GM21367 (cell line): ENCODE results near the gene SORBS1.

Experiments
- ATAC-seq: cut with Tn5 transposase; IDR thresholded peaks from one replicate; pipeline ENCODE4 v1.9.1; 2021; ENCODE audit not compliant: unreplicated experiment

SORBS1 gene

DNA sequence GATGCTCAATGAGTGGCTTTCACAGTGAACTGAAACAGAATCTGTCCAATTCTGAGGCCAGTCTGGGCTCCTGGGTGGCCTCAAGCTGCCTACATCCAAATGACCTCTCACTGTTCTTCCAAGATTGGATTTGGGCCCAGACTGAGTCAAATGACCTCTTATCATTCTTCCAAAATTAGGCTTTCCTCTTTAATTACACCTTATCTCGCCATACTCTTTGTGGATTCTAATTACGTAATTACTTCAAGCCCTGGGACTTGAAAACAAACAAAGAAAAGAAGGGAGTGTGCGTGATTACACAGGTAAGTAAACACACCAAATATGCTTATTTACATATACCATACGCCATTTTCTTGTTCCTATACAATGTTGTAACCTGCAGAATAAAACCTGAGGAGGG is 18.8 kb downstream of the SORBS1 start:
- ATAC-seq, result no peak

DNA sequence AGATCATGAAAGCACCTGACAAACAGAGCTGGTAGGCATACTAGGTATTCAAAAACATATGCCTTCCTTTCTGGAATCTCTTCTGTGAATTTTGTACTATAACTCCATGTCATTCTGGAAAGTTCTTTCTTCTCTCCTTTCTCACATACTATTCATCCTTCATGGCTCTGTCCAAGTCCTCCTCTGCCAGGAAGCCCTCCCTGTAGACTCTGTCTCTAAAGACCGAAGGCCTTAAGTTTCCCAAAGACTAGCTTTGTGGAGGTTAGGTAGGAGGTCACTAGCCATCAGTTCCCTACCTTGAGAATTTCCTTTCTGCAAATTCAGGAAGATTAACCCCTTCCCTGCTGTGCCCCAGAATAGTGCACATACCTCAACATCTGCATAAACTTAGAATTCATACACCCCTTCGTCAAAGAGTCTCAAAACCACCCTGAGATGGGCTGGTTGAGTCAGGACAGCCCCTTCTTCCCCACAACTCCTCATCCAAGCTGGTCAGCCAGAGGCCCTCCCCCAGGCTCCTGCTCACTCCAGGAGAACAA is 20.6 kb downstream of the SORBS1 start:
- ATAC-seq, result no peak

DNA sequence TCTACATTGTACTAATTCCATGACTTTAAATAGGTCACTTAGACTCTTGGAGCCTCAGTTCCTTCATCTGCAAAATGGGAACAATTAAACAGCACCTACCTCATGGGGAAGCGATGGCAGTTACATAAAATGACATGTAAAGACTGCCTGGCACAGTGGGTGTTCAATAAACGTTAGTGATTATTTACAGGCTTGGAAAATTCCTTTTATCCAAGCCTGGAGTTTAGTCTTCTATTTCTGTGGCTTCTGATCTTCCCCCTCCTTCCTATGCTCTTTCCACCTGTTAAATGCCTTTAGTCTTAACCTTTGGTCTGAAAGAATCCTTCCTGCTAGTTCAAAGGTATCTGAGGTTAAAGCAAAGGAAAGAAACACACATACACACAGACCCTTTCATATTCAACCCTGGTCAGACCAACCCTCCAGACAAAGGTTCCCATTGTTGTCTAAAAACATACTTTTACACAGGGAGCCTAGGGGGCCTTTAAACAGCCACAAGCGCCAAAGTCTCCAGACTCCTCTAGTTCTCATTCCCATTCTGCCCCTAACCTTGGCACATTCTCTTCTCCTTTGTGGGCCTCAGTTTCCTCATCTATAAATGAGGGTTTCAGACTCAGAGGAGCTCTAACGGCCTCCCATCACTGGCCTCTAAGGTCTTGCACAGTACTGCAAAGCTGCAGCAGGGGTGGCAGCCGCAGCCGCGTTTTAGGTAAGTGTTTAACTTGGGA is 21.4 kb downstream of the SORBS1 start:
- ATAC-seq, result no peak

DNA sequence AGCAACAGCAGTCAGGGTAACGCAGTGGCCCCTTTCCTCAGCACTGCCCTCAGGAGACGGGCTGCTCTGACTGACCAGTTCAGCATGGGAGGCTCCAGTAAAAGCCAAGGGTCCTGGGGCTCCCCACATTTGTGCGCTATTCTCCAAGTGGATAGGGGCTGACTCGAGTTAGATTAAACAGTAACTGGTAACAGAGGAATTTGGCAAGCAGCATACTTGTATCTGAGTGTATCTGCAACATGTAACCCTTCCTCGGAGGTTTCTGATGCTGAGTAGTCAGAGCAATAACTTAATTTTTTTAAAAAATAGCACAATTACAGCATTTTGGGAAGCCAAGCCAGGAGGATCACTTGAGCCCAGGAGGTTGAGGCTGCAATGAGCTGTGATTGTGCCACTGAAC is 22.8 kb downstream of the SORBS1 start:
- no peak for ATAC-seq

DNA sequence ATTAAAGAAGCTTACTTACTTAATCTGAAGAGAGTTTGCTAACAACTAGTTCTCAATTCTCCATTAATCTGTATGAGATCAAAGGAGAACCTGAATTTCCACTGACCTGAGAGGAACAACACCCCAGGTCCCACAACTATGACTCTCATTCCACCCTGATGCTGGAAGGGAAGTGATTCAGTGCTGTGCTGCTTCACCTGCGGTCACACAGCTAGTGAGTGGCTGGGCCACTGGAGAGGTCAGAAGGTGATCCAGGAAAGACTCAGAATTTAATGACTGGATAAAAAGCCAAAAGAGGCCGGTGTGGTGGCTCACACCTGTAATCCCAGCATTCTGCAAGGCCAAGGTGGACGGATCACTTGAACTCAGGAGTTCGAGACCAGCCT is 23.6 kb downstream of the SORBS1 start:
- no peak for ATAC-seq

DNA sequence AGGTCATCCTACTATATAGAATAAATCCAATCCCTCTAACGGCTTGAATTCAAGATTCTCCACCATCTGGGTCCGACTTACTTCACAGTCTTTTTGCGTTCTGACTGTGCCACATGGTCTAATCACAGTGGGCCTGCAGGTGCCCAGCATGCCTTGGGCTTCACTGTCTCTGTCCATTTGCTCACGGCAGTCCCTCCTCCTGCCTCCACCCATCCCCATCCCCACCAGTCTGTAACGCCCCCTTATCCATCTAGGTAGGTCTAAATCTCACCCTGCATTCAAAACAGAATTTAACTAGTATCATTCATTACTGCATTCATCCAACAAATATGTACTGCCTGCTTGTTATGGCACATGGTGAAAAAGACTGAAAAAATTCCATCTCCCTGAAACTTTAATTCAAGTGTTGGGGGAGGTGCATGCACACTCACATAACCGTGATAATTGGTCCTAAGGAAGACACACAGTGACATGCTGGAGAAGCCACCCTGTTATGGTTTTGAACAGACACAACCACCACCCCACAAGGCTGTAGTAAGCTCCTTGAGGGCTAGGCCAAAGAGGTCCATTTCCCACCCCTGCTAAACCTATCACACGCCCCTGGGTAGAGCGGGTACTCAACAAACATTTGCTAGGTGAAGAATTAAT is 24.2 kb downstream of the SORBS1 start:
- ATAC-seq, result no peak

DNA sequence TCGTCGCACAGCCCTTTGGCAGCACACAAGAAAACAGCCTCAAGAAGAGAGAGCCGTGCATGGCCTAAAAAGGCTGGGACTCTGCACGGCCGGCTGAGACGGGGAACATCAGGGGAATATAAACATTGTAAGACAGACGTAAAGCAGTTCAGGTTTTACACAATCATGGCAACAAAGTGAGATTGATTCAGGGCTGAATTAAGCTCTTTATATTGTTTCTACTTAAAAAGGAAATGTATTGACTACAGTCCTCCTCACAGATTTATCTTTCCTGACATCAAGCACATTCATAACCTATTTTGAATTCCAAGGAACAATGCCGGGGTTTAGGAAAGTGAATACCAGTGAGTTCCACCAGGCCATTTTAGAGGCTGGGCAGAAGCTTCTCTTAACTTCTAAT is 25.2 kb downstream of the SORBS1 start:
- ATAC-seq, result no peak

DNA sequence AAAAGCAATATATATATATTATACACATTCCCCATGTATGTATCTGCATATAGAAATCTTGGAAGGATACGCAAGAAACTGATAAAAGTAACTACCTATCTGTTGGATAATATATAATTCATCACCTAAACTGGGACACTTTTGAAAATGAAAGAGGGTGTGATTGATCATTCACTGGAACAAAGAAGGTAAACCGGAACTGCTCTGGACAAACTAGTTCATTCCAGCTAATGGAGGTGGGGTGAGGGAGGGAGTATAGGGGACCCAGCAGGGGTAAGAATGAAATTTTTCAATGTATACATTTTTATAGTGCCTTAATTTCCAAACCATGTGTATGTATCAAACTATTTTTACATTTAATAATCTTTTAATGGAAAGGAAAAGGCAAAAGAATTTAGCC is 25.6 kb downstream of the SORBS1 start:
- no peak for ATAC-seq

DNA sequence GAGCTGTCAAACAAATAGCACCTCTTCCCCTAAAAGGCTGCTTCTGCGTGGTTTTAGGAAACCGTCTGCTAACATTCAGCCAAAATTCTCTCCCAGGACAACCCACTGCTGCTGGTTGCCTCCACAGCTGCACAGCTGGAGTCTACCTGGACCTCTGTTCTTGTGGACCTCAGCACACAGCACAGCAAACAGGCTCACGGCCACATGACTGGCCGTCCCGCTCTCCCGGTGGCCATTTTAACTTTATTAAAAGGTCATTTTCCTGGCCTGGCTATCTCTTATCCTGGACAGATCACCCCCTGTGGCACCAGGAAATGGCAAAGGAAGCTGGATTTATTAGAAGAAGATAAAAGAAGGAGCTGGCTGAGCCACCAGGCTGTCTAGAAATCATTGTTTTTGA is 27.6 kb downstream of the SORBS1 start:
- no peak for ATAC-seq

DNA sequence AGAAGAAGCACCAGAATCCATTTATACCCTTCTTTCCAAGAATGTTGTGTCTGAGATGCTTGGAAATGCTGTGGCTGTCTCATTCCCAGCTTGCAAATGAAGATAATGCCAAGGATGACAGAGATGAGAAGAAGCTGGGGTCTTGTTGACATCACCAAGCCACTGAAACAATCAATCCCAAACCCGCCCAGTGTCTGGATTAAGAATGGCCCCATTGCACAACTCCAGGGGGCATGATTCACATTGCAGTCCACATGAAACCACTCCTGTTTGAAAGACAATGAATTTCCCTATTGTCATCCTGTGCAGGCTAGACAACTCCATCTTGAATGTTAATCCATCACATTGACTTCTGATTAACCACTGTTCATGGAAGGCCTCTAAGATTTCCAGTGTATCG is 28.6 kb downstream of the SORBS1 start:
- ATAC-seq, result no peak

DNA sequence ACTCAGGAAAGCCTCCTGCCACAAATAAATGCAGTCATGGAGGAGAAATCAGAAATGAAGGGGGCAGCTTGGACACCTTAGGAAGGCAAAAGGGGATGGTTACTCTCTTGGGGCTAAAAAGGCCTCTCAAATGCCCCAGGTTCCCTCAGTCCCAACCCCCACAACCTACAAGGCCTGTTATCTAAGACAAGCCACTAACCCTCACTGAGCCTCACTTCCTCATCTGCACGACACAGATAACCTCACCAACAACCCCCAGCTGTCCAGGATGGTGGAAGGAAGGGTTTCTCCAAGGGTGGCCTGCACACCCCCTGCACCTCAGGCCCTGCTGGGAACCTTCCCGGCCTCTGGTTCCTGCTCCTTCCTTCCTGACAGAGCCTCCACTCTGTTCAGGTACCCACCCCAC is 29.2 kb downstream of the SORBS1 start:
- ATAC-seq, result no peak

DNA sequence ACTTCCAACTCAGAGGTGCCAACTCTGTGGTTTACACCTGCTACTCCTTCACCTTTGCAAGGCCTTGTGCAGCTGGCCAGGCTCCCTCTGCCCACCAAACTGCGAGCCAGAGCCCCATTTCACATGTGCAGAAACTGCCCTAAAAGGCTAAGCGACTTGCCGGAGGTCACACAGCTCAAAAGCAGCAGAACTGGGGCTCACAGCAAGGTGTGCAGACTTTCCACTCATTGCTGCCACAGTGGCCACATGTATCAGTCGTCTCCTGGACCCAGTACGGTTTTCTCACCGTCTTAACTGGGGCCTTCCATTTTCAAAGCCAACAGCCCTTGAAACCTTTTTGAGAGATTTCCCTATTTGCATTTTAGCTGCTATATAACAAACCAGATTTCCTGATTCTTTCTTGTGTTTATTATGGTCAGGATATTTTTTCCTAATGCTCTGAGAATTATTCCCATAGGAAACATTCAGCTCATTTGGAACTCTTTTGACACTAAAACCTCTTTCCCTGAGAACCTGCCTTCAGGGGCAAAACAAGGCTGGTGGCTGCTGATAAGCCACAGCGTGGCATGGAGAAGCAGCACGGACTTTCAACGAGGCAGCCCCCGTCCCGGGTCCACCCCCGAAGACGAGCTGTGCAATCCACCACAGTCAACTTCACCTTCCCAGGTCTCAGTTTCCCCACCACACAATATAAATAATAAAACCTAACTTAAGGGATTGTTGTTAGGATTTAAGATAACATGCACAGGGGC is 29.9 kb downstream of the SORBS1 start:
- ATAC-seq, result no peak

DNA sequence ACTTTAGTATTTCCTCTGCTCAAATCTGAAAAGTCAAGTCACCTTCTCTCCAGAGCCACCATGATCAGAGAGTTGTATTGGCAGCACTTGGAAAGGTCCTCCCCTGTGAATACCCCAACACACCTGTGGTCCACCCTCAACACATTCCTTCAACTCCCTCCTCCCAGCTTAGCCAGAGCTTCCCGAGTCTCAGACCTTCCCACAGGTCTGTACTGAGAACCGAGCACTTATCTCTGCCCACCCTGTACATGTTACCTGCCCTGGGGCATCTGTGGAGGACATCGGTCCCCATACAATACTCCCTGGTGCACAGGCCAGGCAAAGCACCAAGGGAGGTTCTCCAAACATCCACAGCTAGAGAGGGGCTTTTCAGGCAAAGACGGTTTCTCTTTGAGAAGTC is 30.6 kb downstream of the SORBS1 start:
- no peak for ATAC-seq

DNA sequence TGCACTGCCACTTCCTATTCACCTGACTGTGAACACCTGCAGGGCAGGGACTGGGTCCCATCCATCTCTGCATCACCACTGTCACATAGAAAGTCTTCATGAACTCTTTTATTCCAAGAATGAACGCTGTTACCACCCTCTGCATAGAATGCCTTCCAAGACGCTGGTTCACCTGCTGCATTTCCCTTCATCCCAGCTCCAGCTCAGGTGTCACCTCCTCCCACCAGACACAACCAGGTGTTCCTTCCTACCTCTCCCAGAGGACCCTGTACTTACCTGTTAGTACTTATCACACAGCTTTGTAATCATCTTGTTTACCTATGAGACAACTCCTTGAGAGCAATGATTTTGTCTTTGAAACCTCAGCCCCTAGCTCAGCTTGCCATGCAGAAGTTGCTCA is 31.1 kb downstream of the SORBS1 start:
- ATAC-seq, result no peak

DNA sequence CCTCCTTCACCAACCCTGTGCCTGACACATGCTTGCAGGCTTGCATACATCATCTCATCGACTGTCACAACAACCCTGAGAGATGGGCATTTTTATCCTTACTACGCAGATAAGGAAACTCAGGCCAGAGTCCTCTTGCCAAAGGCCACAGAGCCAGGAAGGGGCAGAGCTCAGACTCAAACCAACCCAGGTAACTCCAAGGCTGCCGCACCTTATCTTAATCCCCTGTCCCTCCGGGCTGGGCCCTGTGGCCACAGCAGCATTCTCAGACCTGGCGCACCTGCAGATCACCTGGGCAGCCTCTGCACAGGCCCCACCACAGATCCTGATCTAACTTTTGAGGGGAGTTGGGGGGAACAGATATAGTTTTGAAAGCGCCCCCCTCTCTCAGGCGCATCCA is 35.1 kb downstream of the SORBS1 start:
- no peak for ATAC-seq

DNA sequence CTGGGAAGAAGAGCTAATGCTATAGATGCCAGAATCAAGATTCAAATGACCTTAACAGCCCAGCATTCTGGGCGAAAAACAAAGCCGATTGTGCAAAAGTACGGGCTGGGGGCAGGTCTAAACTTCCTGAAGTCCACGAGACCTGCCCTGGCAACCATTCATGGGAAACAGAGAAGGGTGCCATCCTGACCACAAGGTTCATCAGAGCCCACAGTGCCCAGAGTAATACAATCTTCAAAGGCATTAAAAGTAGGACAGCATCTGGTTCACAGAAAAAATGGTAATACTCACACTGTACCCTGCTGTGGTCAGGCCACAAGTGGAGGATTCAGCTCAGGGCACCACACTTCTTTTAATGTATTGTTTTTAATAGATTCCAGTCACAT is 36.1 kb downstream of the SORBS1 start:
- no peak for ATAC-seq

DNA sequence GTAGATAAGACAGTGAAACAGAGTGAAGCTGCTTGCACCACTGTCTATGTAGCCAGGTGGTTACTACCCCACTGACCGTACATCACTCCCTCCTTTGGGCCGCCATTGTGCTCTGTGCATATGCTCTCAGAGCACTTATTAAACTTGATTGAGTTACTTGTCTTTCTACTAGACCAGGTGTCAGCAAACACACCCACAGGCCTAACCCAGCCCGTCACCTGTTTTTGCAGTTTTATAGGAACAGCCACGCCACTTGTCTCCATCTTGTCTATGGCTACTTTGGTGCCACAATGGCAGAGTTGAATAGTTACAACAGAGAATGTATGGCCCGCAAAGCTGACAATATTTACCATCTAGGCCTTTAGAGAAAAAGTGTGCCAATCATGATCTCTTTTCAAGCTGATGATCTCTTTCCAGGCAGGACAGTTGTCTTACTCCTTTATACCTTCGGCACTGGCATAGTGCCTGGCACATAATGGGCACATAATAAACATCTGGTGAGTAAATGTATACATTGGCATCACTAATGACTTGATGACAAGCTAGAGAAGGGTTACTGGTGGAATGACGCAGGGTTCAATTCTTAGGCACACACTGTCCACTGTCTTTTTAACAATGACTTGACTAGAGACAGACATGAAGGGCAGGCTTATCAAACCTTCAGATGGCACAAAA is 36.7 kb downstream of the SORBS1 start:
- ATAC-seq, result no peak

DNA sequence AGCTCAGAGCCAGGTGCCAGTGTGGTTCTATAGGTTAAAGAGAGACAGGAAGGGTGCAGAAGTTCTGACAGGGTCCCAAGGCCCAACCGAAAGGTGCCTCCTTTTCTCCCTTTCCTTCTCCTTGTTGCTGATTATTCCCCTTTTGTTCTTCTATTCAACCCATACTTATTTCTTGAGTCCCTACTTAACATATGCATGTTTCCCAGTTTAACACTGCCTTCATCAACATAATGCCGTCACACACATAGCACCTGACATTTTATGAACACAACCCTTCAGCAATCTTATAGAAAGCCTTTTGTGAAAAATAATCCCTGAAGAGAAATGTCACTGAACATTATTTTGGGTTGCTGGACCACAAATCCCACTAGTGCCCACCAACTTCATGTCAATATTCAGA is 39.1 kb downstream of the SORBS1 start:
- no peak for ATAC-seq

DNA sequence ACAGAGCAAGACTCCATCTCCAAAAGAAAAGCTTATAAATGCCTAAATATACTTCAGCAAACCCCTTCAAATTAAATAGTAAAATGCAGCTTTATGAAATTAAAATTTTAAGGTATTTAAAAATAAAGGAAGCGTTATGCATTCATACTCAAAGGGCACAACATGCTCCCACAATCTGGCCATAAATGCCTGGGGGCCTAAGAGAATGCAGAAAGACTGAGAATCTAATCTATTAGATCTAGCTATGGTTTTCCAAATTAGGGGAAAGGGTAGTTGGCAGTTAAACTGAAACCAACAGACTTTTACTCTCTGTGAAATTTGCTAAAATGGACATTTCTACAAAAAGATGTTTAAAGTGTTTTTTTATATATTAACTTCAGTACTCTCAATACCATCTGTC is 40.6 kb downstream of the SORBS1 start:
- ATAC-seq, result no peak

DNA sequence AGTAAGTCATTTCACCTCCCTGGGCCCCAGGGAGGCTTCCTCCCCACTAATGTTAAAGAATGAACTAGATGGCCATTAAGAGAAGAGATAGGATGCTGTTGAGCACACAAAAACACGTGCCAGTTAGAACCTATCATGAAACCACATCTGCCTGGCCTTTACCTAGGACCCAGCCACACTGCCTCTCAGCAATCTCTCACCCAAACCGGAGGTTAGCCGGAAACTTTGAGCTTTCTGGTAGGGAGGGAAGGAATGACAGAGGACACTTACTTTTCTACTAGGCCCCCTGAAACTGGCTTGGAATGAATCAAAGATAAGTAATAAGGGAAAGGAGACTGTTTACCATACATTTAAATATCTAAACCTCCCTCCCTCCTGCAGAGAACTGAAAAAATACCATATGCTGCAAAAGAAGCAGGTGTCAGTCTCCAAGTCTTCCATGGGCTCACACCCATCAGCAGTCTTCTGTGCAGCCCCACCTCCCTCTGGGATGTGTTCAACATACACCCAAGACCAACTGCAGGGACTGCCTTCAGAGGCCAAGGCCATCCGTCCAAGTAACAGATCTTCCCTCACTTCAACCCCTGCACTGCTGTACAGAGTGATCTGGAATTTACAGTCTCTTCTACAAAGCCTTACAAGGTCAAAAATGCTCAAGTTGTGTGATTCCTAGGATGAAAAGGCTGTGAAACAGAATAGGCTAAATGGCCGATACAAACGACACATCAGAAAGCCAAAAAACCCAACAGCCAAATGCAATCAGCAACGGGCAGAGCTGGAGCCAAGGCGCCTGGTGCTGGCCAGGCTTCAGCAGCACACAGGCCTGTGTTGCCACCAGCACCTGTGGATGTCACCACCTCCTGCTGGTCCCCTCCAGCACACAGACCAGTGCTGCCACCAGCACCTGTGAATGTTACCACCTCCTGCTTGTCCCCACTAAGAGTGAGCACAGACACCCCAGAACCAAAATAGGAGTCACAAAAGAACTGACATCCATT is 42.4 kb downstream of the SORBS1 start:
- no peak for ATAC-seq
